NCI-H2029 (cell line): ENCODE measurements around the gene MYLK2.
"Not testable (repeated sequence)": the region's sequence is repeated elsewhere in the genome, so short reads cannot be mapped to it uniquely, and the experiment has no call there.

Source experiments
- DNase-seq: peaks from one replicate; lab custom pipeline; 2025; lab: John Stamatoyannopoulos, UW

The MYLK2 gene

DNA sequence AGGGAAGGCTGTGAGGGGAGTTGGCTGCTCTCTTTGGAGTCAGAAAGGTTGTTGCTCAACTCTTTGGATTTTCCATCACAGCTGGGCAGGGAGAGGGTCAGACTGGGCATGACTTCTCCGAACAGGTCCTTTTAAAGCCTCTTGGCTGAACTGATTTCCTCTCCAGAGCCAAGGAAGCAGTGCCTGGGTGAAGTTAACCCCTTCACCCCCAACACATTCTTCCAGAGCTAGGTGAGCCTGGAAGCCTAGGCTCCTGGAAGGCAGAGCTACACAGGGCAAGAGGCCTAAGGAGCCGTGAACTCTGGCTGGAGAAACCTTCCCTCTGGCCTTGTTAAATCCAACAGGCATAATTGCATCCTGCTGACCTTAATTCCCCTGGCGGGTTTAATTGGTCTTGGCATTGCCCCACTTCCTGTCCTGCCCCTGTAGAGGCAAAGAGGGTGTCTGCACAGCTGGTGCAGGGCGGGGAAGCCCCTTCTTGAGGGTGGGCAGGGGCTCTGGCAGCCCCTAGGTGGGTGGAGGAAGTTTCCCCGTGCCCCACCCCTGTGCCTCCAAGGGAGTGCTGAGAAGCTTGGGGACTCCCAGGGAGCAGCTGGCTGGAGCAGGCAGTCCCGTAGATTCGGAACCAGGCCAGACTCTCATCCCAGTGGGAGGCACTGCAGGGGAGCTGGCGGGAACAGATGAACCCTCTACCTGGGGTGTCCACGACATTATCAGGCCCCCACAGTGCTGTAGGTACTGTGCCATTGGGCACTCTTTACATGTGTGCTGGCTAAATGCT, 3.6 kb upstream of the MYLK2 start:
- no peak for DNase-seq

DNA sequence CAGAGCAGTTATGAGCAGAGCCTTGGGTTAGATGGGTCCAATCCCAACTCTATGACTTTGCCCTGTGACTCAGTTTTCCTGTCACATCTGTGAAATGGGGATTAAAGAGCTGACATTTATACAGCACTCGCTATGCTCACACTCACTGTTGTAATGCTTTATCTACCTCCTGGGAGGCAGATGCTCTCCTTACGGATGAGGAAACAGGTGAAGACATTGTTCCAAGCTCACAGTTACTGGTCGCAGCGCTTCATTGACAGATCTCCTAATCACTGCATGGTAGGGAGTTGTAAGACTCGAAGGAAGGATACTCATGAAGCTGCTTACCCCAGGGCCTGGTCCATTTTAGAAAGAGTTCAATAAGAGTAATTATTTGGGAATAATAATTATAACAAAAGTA, 2.9 kb upstream of the MYLK2 start:
- DNase-seq, result no peak

DNA sequence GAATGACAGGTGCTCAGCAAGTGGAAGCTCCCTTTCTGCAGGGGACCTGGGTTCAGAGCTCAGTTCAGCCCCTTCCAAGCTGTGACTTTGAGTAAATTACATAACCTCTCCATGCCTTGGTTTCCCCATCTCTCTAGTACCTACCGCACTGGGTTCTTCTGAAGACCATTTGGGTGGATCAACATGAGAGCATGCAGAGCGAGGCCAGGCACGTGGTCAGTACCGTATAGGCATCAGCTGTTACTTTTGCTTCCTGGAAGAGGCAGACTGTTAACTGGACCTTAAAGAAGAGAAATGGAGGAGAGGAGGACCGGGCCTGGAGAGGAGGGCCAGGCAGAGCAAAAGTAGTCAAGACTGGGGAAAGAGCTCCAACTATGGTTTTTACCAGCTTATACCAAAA, 1.7 kb upstream of the MYLK2 start:
- no peak for DNase-seq

DNA sequence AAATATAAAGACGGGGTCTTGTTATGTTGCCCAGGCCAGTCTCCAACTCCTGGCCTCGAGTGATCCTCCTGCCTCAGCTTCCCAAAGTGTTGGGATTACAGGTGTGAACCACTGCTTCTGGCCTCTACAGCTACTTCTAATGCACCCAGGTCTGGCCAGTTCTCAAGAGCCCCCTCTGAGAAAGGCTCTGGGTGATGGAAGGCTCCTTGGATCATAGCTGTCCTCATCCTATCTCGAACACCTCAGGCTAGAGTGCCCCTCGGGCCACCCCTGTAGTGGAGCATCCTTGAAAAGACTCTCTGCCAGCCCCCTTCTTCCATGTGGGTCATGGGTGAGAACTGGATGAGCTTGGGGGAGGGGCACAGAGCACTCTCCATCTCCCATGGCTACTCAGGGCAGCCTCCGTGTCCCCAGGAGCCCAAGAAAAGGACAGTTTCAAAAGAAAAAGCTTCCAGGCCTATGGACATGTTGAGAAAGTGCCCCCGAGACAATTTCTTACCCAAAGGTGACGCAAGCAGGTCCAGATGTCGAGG, 714 bp upstream of the MYLK2 start:
- no peak for DNase-seq

DNA sequence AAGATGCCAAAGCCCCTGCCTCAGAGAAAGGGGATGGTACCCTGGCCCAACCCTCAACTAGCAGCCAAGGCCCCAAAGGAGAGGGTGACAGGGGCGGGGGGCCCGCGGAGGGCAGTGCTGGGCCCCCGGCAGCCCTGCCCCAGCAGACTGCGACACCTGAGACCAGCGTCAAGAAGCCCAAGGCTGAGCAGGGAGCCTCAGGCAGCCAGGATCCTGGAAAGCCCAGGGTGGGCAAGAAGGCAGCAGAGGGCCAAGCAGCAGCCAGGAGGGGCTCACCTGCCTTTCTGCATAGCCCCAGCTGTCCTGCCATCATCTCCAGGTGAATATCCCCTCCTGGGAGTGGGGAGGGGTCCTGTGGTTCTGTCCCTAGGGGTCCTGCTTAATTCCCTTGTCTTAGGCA, 1.1 kb downstream of the MYLK2 start:
- DNase-seq, result no peak

DNA sequence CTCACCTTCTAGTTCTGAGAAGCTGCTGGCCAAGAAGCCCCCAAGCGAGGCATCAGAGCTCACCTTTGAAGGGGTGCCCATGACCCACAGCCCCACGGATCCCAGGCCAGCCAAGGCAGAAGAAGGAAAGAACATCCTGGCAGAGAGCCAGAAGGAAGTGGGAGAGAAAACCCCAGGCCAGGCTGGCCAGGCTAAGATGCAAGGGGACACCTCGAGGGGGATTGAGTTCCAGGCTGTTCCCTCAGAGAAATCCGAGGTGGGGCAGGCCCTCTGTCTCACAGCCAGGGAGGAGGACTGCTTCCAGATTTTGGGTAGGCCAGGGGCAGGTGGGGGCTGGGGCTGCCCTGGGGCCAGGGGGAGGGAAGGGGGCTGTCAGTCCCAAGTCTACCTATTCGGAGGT, 2.3 kb downstream of the MYLK2 start:
- no peak for DNase-seq

DNA sequence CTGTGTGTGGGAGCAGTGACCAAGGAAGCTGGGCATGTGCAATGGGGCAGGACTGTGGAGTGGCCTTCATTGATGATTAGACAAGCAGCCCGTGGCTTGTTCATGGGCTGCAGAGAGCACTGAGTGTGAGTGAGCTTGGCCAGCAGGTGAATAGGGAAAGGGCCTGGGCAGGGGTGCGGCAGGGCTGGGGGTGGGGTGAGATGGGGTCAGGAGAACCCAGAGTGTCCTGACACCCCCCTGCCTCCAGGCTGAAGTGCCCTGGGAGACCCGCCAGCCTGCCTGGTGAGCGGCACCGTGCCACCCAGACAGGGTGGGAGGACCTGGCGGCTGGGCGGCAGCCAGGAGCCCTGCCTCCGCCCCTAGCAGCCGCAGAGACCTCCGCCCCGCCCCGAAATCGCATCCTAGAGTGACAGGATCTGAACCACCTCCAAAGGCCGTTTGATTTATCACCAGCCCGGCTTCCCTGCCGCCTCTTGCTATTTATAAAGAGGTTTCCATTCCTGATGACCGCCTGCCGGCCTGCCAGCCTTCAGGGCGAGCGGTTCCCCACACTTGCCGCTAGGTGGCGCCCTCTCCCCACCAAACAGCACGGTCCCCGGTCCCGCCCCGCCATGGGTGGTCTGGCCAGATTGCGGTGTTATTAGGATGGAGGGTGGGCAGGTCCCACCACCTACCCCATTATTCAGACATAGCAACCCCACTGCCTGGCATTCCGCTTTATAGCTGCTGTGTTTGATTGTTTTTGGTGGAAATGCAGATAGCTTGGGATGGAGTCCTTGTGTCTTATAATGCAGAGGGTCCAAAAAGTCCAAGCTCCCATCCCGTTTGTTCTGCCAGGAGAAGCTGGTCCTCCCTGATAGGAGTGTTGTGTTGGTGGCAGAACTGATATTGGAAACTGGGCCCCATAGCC, 3.5 kb downstream of the MYLK2 start:
- peak; percentile 91 for DNase-seq

DNA sequence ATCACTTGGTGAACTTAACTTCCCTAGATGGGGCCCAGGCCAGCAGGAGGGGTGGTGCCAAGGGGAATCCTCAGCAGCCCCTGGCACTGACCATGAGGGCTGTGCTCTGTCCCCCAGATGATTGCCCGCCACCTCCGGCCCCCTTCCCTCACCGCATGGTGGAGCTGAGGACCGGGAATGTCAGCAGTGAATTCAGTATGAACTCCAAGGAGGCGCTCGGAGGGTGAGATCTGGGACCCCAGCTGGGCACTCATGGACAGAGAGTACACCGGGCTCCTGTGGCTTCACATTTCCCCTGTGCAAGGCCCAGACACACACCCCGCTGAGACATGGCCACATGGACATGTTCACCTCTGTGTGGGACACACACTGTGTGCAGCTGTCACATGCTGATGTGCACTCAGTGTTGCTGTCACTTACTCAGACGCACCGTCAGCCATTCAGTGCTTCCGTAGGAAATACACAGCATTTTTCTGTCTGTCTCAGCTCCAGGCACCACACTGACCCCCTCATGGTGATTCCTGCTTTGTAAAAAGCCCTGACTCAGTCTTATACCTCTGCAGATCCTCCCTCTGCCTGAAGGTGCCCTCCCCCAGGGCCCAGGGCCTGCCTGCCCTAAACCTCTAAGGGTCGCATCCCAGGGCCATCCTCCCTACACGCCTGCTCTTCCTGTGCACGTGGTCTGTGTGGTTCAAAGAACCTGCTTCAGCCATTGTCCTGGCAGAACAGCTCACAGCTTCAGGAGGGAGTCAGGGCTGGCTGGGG, 4.4 kb downstream of the MYLK2 start:
- DNase-seq, result no peak

DNA sequence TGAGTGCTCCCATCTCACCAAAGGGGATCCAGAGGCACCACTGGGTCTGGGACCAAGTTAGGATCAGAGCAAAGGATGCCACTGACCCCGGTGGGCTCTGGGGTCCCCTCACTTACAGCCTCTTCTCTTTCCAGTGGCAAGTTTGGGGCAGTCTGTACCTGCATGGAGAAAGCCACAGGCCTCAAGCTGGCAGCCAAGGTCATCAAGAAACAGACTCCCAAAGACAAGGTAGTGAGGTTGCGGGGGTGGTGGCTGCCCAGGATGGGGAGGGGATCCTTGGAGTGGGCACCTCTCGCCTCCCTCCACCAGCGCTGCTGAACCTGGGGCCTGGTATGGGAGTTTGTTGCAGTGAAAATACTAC, 4.9 kb downstream of the MYLK2 start:
- no peak for DNase-seq

DNA sequence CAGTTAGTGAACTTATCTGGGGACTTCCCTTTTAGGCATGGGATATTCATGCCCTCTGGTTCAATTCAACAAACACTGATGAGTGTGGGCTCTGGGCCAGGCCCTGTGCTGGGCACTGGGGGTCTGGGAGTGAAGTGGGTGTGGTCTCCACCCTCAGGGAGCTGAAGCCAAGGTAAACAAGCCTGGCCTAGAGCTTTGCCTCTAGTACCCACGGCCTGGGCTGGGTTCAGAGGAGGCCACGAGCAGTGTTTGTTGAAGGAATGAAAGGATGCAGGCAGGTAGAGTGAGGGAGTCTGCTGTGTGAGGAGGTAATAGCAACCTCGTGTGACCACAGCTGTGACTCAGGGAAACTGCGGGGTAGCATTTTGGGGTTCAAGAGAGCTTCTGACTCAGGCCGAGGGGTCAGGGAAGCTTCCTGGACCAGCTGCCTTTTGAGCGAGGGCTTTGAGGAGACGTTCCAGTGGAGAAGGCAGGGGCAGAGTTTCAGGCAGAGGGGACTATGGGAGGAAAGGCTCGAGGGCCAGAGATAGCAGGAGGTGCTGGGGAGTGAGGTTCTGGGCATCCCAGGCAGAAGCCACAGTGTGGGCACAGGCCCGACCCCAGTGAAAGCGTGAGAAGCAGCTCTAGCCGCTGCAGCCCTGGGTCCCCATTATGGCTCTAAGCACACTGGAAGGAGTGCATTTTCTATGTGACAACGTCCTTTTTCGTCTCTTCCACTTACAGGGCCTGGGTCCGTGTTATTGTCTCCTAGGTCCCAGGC, 5.6 kb downstream of the MYLK2 start:
- peak; percentile 63 for DNase-seq

DNA sequence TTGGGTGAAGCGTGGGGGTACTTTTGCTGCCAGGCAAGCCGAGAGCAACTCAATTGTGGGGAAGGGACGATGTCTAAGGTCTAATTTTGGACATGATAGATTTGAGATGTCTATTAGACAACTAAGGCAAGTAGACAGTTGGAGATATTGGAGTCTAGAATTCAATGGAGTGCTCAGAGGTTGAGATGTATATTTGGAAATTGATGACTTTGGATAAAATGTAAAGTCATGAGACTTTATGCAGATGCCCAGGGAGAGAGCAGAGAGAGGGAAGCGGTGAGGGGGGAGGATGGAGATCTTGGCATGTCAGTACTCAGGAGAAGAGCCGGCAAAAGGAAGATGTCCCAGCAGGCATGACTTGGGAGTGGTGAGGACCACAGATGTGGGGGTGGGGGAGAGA, 6.9 kb downstream of the MYLK2 start:
- no peak for DNase-seq

DNA sequence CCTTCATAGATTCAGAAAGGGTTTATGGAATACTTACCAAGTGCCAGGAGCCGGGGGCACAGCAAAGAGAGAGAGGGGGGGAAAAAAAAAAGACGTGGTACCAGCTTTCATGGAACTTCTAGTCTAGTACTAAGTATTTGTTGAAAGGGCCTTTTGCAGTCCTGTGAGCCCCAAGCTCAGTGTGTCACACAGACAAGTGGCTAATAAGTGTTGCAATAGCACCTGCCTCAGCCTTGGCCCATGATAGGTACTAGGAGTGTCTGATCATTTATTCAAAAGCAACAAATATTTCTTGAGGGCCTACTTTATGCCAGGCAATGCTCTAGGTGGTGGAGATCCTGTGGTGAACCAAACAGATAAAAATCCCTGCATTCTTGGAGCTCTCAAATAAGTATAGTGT, 7.9 kb downstream of the MYLK2 start:
- DNase-seq, result no peak

DNA sequence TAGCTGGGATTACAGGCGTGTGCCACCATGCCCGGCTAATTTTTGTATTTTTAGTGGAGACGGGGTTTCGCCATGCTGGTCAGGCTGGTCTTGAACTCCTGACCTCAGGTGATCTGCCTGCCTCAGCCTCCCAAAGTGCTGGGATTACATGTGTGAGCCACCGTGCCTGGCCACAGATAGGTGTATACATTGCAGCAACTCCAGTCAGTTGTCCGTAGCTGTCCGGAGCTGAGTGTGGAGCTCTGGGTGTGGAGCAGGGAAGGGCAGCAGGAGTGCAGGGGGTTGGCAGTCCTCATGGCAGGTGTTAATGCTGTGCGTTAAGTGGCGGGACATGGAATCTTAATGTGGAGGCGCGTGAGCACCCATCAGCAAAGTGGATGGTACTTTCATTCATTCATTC, 8.9 kb downstream of the MYLK2 start:
- DNase-seq, result not testable (repeated sequence)

DNA sequence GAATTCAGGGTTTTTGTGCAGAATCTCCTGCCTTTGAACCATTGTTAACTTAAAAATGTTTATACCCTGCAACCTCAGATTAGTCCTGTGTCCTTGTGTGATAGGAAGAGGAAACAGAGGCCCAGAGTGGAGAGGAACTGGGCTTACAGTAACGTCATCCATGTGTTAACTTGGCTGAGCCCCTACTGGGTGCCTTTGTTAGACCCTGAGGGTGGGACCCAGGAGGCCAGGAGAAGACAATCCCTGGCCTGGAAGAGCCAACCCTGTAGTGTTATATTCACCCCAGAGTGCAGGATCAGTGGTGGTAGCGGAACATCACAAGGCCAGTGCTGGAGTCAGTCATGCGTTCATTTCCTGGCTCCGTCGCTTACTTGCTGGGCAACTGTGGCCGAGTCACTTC, 10.6 kb downstream of the MYLK2 start:
- DNase-seq, result no peak

DNA sequence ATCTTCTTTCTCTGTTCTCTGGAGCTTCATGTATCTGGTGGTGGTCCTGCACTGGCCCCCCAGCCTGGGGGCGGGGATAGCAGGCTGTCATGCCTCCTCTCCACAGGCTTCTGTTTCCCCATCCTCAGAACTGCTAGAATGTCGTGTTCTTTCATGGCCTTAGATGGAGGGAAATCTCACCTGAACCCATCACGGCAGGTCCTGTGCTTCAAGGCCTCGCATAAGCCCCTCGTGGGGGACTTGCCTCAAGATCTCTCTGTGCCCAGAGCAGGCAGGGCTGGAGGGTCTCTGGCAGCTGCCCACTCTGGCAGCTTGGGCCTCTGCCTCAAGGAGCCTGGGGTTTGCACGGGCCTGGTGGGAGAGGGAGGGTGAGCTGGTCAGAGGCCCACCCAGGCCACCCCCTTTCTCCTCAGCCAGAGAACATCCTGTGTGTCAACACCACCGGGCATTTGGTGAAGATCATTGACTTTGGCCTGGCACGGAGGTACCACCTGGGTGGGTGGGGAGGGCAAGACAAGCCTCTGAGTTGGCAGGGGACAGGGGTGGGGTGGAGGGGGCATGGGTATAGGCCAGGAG, 11.3 kb downstream of the MYLK2 start:
- DNase-seq, result no peak

DNA sequence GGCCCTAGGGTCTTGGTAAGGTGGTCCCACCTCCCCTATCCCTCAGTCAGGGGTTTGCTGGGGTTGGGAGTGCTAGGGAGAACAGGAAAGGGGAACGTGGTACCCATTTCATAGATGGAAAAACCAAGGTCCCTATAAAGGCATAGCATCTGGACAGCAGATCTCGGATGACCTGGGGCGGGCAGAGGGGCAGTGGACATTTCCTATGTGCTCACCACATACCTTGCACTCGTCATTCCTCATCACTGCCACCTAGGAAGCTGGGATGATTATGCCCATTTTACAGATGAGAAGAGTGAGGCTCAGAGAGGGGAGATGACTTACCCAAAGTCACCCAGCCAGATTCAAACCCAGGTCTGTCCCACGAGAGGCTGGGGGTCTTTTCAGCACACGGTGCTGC, 12.1 kb downstream of the MYLK2 start:
- no peak for DNase-seq

DNA sequence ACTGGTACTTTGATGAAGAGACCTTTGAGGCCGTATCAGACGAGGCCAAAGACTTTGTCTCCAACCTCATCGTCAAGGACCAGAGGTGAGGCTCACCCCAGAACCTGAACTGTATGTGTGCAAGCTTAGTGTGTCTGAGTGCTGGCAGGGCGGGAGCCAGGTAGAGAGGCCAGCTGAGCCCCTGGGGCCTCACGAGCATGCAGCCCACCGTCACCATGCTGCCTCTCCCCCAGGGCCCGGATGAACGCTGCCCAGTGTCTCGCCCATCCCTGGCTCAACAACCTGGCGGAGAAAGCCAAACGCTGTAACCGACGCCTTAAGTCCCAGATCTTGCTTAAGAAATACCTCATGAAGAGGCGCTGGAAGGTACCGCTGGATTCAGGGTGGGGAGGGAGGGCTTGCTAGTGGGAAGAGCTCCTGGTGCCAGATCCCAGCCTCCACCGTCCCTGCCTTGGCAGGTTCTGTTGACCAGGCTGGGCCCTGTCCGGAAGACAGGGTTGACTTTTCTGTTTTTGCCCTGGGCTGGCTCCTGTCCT, 12.7 kb downstream of the MYLK2 start:
- no peak for DNase-seq

DNA sequence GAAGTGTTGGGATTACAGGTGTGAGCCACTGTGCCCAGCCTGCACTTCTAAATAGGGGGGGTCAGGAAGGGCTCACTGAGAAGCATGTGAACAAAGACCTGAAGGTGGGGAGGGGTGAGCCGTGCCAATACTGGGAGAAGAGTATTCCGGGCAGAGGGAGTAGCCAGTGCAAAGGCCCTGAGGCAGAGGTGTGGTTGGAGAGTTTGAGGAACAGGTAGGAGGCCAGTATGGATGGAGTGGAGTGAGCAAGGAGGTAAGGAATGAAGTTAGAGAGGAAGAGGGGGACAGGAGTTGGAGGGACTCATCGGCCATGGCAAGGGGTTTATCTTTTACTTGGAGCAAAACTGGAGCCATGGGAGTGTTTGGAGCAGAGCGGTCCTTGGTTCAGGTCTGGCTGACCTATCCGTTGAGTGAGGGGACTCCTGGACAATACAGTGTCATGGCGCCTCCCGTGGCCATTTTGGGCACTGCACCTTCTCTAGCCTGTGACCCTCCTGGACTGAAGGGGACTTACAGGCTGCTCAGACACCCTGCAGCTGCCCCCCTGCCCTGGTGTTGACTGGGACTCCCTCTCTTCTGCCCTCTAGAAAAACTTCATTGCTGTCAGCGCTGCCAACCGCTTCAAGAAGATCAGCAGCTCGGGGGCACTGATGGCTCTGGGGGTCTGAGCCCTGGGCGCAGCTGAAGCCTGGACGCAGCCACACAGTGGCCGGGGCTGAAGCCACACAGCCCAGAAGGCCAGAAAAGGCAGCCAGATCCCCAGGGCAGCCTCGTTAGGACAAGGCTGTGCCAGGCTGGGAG, 14.2 kb downstream of the MYLK2 start:
- peak; percentile 30 for DNase-seq

DNA sequence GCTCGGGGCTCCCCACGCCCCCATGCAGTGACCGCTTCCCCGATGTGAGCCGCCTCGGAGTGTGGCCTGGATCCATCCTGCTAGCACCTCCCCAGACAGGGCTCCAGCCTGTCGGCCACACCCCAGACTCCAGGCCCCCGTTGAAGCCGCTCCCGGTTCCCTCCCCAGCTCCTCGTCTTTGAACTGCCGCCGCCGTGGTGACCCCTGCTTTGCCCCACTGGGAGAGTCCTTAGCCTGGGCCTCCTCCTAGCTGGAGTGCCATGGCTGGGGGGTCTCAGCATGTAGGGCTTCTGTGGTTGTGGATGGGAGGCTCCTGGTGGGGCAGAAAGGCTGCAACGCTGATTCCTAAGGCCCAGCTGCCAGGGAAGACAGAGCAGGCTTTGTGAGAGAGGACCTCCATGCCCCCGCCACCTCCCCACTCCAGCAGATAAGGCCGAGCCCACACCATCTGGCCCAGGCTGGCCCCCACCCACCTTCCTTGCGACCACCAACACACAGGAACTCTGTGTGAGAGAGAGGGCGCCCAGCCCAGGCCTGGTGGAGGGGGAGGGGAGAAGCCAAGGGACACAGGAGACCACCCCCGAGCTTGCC, 14.9 kb downstream of the MYLK2 start:
- no peak for DNase-seq

DNA sequence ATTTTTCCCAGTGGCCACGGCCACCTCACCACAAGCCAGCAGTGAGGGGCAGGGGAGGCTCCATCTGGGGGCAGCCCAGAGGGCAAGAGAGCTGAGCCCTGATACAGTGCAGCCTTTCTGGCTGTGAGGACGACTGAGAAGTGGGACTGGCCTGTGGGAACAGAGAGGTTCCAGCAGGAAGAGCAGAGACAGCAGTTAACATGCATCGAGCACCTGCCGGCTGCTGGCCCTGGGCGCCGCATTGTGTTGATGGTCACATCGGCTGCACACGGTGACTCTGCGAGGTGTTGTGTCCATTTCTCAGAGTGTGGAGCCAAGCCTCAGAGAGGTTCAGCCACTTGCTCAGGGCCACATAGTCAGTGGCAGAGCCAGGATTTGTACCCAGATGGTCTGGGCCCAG, 16.4 kb downstream of the MYLK2 start:
- no peak for DNase-seq
